K562 (cell line): ENCODE data around the gene PDCD1. TPM values are rescaled to one million over a fixed set of nuclear protein-coding genes. Genes with fewer than 3 reads are reported as not detected.
A peak's percentile ranks its signal among the peaks of the same experiment; 100 is the strongest.
"Not testable (repeated sequence)": the region's sequence is repeated elsewhere in the genome, so short reads cannot be mapped to it uniquely, and the experiment has no call there.

Source experiments
- ATAC-seq: fragments of 200-7000 bp; cut with Tn5 transposase; 3 replicates; pipeline ENCODE4 v1.9.1; 2020; ENCODE audit warnings: moderate library complexity
- BruUV-seq: library from RNA; stranded (reverse); fragments of 400-500 nt; replicated peaks from 2 replicates; lab custom pipeline; 2021; lab: Mats Ljungman, UMichigan
- CTCF ChIA-PET: fragments of 300-600 bp; formaldehyde crosslinking; extraction: SDS; loops from one replicate; lab custom pipeline; 2021; ENCODE audit warnings: low intra/inter-chr PET ratio; lab: Yijun Ruan, JAX
- POLR2A ChIA-PET: fragments of 300-600, 350-650 bp; sonication (Branson Sonifier 250); formaldehyde crosslinking; extraction: SDS; loops from one replicate; lab custom pipeline; 2021; ENCODE audit warnings: antibody characterized with exemption, inconsistent platforms; lab: Yijun Ruan, JAX
- DNase-seq, 4 experiments: peaks; one replicate each; pipeline versions ENCODE4 v3.0.0 to v3.0.0-alpha.2; 2011 to 2018; ENCODE audit warnings: low spot score in 3 of 4, mixed read lengths in 3 of 4; ENCODE audit errors: extremely low read depth in 1 of 4
- FAIRE-seq: peaks from 2 replicates; lab custom pipeline; 2011; peaks lifted over from hg19 to GRCh38; lab: Jason Lieb, UNC
- H2AFZ ChIP-seq: 2 replicates; pipeline ENCODE4 v1.6.0; 2011; ENCODE audit warnings: low read depth, low read length, control low read depth, inconsistent platforms
- H3K27ac ChIP-seq: fragments of 200-600 bp; 3 replicates; pipeline ENCODE4 v1.8.0; 2011; ENCODE audit warnings: low read depth, mild to moderate bottlenecking, control low read depth, inconsistent platforms, low read length, moderate library complexity, mixed read lengths; ENCODE audit errors: extremely low read depth
- H3K27me3 ChIP-seq, 2 experiments: fragments of 300-600 bp in 1 of 2; 2 replicates in 1 of 2; 3 replicates in 1 of 2; pipeline versions ENCODE4 v1.6.0 to v1.8.0; 2011; ENCODE audit warnings: inconsistent platforms in 2 of 2, low read length in 2 of 2, mild to moderate bottlenecking in 1 of 2, mixed read lengths in 1 of 2, moderate library complexity in 1 of 2; ENCODE audit not compliant: control insufficient read depth in 2 of 2, insufficient read depth in 2 of 2
- H3K36me3 ChIP-seq: fragments of 300-600 bp; 3 replicates; pipeline ENCODE4 v1.8.0; 2011; ENCODE audit warnings: mild to moderate bottlenecking, low read length, inconsistent platforms; ENCODE audit not compliant: control insufficient read depth, insufficient read depth
- H3K4me1 ChIP-seq, 2 experiments: fragments of 200-600 bp in 1 of 2; replicated peaks in 1 of 2; 2 replicates in 1 of 2; 3 replicates in 1 of 2; pipeline versions ENCODE4 v1.5.1 to v1.8.0; 2011; ENCODE audit warnings: inconsistent platforms in 2 of 2, low read length in 2 of 2, mild to moderate bottlenecking in 1 of 2, mixed read lengths in 1 of 2, moderate library complexity in 1 of 2; ENCODE audit not compliant: control insufficient read depth in 2 of 2, insufficient read depth in 2 of 2
- H3K4me2 ChIP-seq: 2 replicates; pipeline ENCODE4 v1.6.1; 2011; ENCODE audit warnings: low read length, control low read depth, inconsistent platforms, mixed read lengths; ENCODE audit not compliant: insufficient read depth
- H3K4me3 ChIP-seq: fragments of 200-600 bp; sonication (generic), shearing (Covaris generic); 2 replicates; pipeline ENCODE4 v1.5.1; 2016; ENCODE audit warnings: control low read depth, inconsistent platforms
- H3K79me2 ChIP-seq: fragments of 200-600 bp; 3 replicates; pipeline ENCODE4 v1.8.0; 2011; ENCODE audit warnings: low read length, inconsistent platforms; ENCODE audit not compliant: control insufficient read depth, insufficient read depth
- H3K9ac ChIP-seq, 2 experiments: 2 replicates each; pipeline versions ENCODE4 v1.6.0 to v1.6.1; 2011; ENCODE audit warnings: low read depth in 2 of 2, low read length in 2 of 2, control low read depth in 1 of 2, inconsistent platforms in 1 of 2, mild to moderate bottlenecking in 1 of 2, mixed read lengths in 1 of 2; ENCODE audit not compliant: insufficient read depth in 1 of 2
- H3K9me1 ChIP-seq: one replicate; pipeline ENCODE4 v1.6.0; 2011; ENCODE audit warnings: inconsistent platforms, mild to moderate bottlenecking, low read length, moderate library complexity; ENCODE audit not compliant: control insufficient read depth, insufficient read depth
- H3K9me3 ChIP-seq: replicated peaks from 2 replicates; pipeline ENCODE4 v1.5.1; 2011; ENCODE audit warnings: low read depth, low read length, inconsistent platforms; ENCODE audit not compliant: control insufficient read depth, insufficient read depth
- H4K20me1 ChIP-seq: replicated peaks from 2 replicates; pipeline ENCODE4 v1.6.1; 2011; ENCODE audit warnings: low read length, inconsistent platforms, mixed read lengths; ENCODE audit not compliant: control insufficient read depth, insufficient read depth
- VEZF1 ChIP-seq: fragments of 200-800 bp; sonication (Bioruptor generic); IDR thresholded peaks from 2 replicates; pipeline ENCODE4 v1.6.1; 2017; ENCODE audit warnings: missing genetic modification characterization, missing compliant biosample characterization
- WGBS: fragments of 100-300 bp; shearing (Covaris generic); methylation state at CpG from one replicate; pipeline ENCODE4 v1.1.6; 2016; ENCODE audit warnings: low coverage, mixed read lengths; ENCODE audit not compliant: insufficient coverage; ENCODE audit errors: missing lambda C conversion rate; 5-methylcytosine and 5-hydroxymethylcytosine counted together
- in situ Hi-C: fragments of 300-500 bp; cut with MboI; formaldehyde crosslinking; loops from 4 replicates; pipeline ENCODE4 v1.15.0; 2018; ENCODE audit warnings: inconsistent platforms, mixed read lengths
- intact Hi-C: fragments of 100-400 bp; cut with micrococcal nuclease; formaldehyde crosslinking; loops from 2 replicates; pipeline ENCODE4 v1.14.2; 2022
- polyA plus RNA-seq, 8 experiments: library from polyadenylated mRNA; depleted of rRNA in 4 of 8; stranded (reverse) in 5 of 8; unstranded in 3 of 8; fragments of >200 nt; fragmentation: Nextera tagmentation in 2 of 8; fragmentation: Illumina TruSeq in 1 of 8; extraction: Ambion mirVana in 2 of 8; extraction: Trizol in 1 of 8; gene quantifications; 2 replicates each; pipeline versions ENCODE4 v1.2.1 to v1.2.3, GENCODE V29; 2011 to 2014; ENCODE audit warnings: inconsistent platforms in 1 of 8, missing spikeins in 1 of 8
- total RNA-seq, 7 experiments: library from RNA; depleted of rRNA in 6 of 7; stranded (reverse); fragments of >200 nt in 6 of 7; fragmentation: Illumina TruSeq in 2 of 7; extraction: Trizol in 2 of 7; gene quantifications; 2 replicates each; pipeline versions ENCODE4 v1.2.1 to v1.2.3, GENCODE V29; 2011 to 2021; ENCODE audit warnings: low replicate concordance in 1 of 7
- TF ChIP-seq, protein P1 (sequence below), 2 experiments: fragments of 450-650 bp; conservative IDR thresholded peaks; 2 replicates each; pipeline ENCODE4 v1.6.1; 2017; ENCODE audit warnings: mild to moderate bottlenecking in 2 of 2, moderate library complexity in 2 of 2

PDCD1 gene
- total and polyA plus RNA-seq, 9 of the 15 experiments (the other 6 are each of a cell fraction or from before 2014, with no cell fraction given), result 0.15 to 2.5 (median 1.0) TPM; not detected in 2

DNA sequence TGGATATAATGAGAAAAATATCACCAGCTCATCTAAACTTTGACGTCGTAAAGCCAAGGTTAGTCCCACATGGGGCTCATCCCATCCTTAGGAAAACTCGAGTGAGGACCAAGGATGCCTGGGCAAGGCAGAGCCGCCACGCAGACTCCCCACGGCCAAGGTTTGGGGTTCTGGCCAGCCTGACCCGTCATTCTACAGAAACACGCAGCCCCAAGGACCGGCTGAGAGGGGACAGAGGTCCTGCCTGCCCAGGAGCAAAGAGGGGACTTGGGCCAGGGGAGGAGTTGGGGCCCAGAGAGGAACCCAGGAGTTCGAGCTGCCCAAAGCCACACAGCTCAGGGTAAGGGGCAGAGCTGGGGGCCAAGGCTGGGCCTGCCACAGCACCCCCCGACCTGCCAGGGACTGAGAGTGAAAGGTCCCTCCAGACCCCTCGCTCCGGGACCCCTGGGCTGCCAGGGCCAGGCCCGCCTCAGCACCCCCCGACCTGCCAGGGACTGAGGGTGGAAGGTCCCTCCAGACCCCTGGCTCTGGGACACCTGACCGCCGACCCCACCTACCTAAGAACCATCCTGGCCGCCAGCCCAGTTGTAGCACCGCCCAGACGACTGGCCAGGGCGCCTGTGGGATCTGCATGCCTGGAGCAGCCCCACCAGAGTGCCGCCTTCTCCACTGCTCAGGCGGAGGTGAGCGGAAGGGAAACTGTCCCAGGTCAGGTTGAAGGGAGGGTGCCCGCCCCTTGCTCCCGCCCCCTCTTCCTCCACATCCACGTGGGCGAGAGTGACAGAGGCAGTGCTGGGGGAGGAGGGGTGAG lies at the start of gene PDCD1 (continued):
- TF ChIP-seq VEZF1, result peak; percentile 27; the same call in 1 of the 2 replicates
- TF ChIP-seq, protein P1, sequence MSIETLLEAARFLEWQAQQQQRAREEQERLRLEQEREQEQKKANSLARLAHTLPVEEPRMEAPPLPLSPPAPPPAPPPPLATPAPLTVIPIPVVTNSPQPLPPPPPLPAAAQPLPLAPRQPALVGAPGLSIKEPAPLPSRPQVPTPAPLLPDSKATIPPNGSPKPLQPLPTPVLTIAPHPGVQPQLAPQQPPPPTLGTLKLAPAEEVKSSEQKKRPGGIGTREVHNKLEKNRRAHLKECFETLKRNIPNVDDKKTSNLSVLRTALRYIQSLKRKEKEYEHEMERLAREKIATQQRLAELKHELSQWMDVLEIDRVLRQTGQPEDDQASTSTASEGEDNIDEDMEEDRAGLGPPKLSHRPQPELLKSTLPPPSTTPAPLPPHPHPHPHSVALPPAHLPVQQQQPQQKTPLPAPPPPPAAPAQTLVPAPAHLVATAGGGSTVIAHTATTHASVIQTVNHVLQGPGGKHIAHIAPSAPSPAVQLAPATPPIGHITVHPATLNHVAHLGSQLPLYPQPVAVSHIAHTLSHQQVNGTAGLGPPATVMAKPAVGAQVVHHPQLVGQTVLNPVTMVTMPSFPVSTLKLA (conservative IDR thresholded peaks at IDR 0.05), result peak in 1 of 2 experiments; percentile 50; a peak in 2 of 4 replicates
- TF ChIP-seq, all 486 proteins: peak for 7

- H3K36me3 ChIP-seq, intact Hi-C loops, in situ Hi-C loops: not testable (repeated sequence)
Observed at GRCh38 chr2:241907831-241908230, 49.1 kb upstream of the PDCD1 start.

More at GRCh38 chr2:241907831-241908230, 49.1 kb upstream of the PDCD1 start:
- DNase-seq, H3K9me1 ChIP-seq, CTCF ChIA-PET, ATAC-seq, FAIRE-seq, BruUV-seq, H3K27me3 ChIP-seq, H4K20me1 ChIP-seq, H3K27ac ChIP-seq, H3K9me3 ChIP-seq, H2AFZ ChIP-seq, H3K9ac ChIP-seq, H3K79me2 ChIP-seq, H3K4me3 ChIP-seq, H3K4me2 ChIP-seq: not testable (repeated sequence)
- POLR2A ChIA-PET, result interaction anchor here (0.6 to 0.8 kb wide), 2 partner anchors 72 to 745 kb away, joined by 3 to 5 read pairs; no protein-coding TSS in a partner anchor
- H3K4me1 ChIP-seq, result peaks cover 0 to 12% of the 10 kb centered on the region in 2 experiments; a peak in 2 of 5 replicates
- 38% methylated on average over 6 of the region's 7 CpGs for WGBS
